Osteoblast (primary cell): ENCODE data around the gene CFAP221. TPM values are rescaled to one million over a fixed set of nuclear protein-coding genes. Genes with fewer than 3 reads are reported as not detected.

ENCODE experiments used
- DNase-seq: peaks from one replicate; pipeline ENCODE4 v3.0.0; 2011; ENCODE audit warnings: low spot score, mixed read lengths; ENCODE audit not compliant: insufficient read length; ENCODE audit errors: missing footprints
- H2AFZ ChIP-seq: 2 replicates; pipeline ENCODE4 v1.6.0; 2011; ENCODE audit warnings: mild to moderate bottlenecking, low read length
- H3K27ac ChIP-seq: 2 replicates; pipeline ENCODE4 v1.5.1; 2011; ENCODE audit warnings: mild to moderate bottlenecking, low read depth, low read length, moderate library complexity
- H3K27me3 ChIP-seq: 2 replicates; pipeline ENCODE4 v1.6.0; 2012; ENCODE audit warnings: mild to moderate bottlenecking, control low read depth, inconsistent platforms, low read length, moderate library complexity; ENCODE audit not compliant: insufficient read depth
- H3K36me3 ChIP-seq: 2 replicates; pipeline ENCODE4 v1.5.1; 2011; ENCODE audit warnings: mild to moderate bottlenecking, low read length, control low read depth, moderate library complexity; ENCODE audit not compliant: insufficient read depth
- H3K4me1 ChIP-seq: 2 replicates; pipeline ENCODE4 v1.5.1; 2011; ENCODE audit warnings: mild to moderate bottlenecking, low read length, control low read depth, moderate library complexity; ENCODE audit not compliant: insufficient read depth
- H3K4me2 ChIP-seq: 2 replicates; pipeline ENCODE4 v1.6.0; 2011; ENCODE audit warnings: mild to moderate bottlenecking, low read length; ENCODE audit not compliant: insufficient read depth
- H3K4me3 ChIP-seq: fragments of 200-600 bp; sonication (generic); 3 replicates; pipeline ENCODE4 v1.5.1; 2012; ENCODE audit warnings: mild to moderate bottlenecking, low read length, inconsistent platforms; ENCODE audit not compliant: insufficient read depth
- H3K79me2 ChIP-seq: 2 replicates; pipeline ENCODE4 v1.6.0; 2012; ENCODE audit warnings: mild to moderate bottlenecking, low read length, control low read depth, inconsistent platforms; ENCODE audit not compliant: insufficient read depth
- H3K9me3 ChIP-seq: 2 replicates; pipeline ENCODE4 v1.5.1; 2011; ENCODE audit warnings: low read depth, low read length, control low read depth
- H4K20me1 ChIP-seq: 2 replicates; pipeline ENCODE4 v1.6.0; 2012; ENCODE audit warnings: mild to moderate bottlenecking, low read length, control low read depth; ENCODE audit not compliant: insufficient read depth
- total RNA-seq: library from RNA; depleted of rRNA; stranded (reverse); fragments of >200 nt; gene quantifications from 2 replicates; pipeline ENCODE4 v1.2.3, GENCODE V29; 2012
- TF ChIP-seq, protein P1 (sequence below): IDR thresholded peaks from 2 replicates; pipeline ENCODE4 v1.5.1; 2011; ENCODE audit warnings: mild to moderate bottlenecking, low read depth, low read length, moderate library complexity; ENCODE audit errors: extremely low read depth

Gene CFAP221
- total RNA-seq, 1 donor, result 0.36 TPM

- H3K27ac ChIP-seq, result no peak overlapping the region
- TF ChIP-seq, protein P1, sequence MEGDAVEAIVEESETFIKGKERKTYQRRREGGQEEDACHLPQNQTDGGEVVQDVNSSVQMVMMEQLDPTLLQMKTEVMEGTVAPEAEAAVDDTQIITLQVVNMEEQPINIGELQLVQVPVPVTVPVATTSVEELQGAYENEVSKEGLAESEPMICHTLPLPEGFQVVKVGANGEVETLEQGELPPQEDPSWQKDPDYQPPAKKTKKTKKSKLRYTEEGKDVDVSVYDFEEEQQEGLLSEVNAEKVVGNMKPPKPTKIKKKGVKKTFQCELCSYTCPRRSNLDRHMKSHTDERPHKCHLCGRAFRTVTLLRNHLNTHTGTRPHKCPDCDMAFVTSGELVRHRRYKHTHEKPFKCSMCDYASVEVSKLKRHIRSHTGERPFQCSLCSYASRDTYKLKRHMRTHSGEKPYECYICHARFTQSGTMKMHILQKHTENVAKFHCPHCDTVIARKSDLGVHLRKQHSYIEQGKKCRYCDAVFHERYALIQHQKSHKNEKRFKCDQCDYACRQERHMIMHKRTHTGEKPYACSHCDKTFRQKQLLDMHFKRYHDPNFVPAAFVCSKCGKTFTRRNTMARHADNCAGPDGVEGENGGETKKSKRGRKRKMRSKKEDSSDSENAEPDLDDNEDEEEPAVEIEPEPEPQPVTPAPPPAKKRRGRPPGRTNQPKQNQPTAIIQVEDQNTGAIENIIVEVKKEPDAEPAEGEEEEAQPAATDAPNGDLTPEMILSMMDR, result no peak
- no peaks in the 10 kb centered on the region for H3K9me3 ChIP-seq
- no peaks in the 10 kb centered on the region for H3K36me3 ChIP-seq
- no peak overlapping the region for H3K4me3 ChIP-seq
- H3K27me3 ChIP-seq, result peaks cover 39% of the 10 kb centered on the region
- H3K79me2 ChIP-seq, result no peaks in the 10 kb centered on the region
- H3K4me1 ChIP-seq, result no peaks in the 10 kb centered on the region
- H2AFZ ChIP-seq, result no peak overlapping the region
- no peak for DNase-seq
- H4K20me1 ChIP-seq, result no peaks in the 10 kb centered on the region
- H3K4me2 ChIP-seq, result no peak overlapping the region
Observed at GRCh38 chr2:119521433-119522050, 22.7 kb upstream of the CFAP221 start.

- Histone ChIP-seq H4K20me1 (no peaks in the 10 kb centered on the region), H3K36me3 (no peaks in the 10 kb centered on the region), H3K4me1 (no peaks in the 10 kb centered on the region), H3K4me2 (no peak overlapping the region), H3K9me3 (no peaks in the 10 kb centered on the region), H3K27me3 (peaks cover 48% of the 10 kb centered on the region), H3K79me2 (no peaks in the 10 kb centered on the region), H2AFZ (no peak overlapping the region), H3K27ac (no peak overlapping the region), H3K4me3 (no peak overlapping the region)
- DNase-seq, result no peak
- TF ChIP-seq, protein P1, result no peak
Observed at GRCh38 chr2:119522671-119523070, 21.6 kb upstream of the CFAP221 start.

DNA sequence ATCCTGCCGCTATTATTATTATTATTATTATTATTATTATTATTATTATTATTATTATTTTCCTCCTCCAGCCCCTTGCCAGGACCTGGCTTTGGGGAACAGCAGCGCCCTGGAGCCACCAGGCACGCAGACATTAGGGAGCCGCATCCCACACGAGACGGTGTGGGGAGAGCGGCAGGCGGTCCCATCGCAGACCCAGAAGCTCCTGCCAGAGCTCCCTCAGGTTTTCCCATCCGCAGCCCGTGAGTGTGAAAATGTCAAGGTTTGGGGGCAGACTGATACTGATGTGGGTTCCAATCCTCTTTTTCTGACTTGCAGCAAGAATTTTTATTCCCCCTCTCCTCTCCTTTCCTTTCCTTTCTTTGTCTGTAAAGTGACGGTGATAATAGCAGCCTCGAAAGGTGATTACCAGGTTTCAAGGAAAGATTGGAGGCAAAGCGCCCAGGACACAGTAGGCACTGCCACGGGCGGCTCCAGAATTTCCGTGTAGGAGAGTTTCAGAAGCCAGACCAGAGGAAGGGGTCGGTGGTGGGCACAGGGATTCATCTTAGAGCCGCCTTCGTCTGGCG, 20.8 kb upstream of the CFAP221 start:
- TF ChIP-seq, protein P1, result no peak

GRCh38 chr2:119523952-119524694, 20.1 kb upstream of the CFAP221 start, which contains the start of gene SCTR:
Gene SCTR, minus strand, starts transcription at chr2:119524483. Its CDS starts 257 bp downstream, at chr2:119524226.
- no peaks in the 10 kb centered on the region for H3K4me1 ChIP-seq
- no peak within 1 kb of the TSS for H3K4me3 ChIP-seq
- H3K27ac ChIP-seq, result no peak within 1 kb of the TSS
- TF ChIP-seq, protein P1, result no peak
- H3K9me3 ChIP-seq, result no peaks in the 10 kb centered on the region
- H3K4me2 ChIP-seq, result no peak within 1 kb of the TSS
- H3K27me3 ChIP-seq, result peaks cover 48% of the 10 kb centered on the region
- no peak for DNase-seq
- no peaks in the 10 kb centered on the region for H3K36me3 ChIP-seq
- H3K79me2 ChIP-seq, result no peaks in the 10 kb centered on the region
- H2AFZ ChIP-seq, result no peak within 1 kb of the TSS
- H4K20me1 ChIP-seq, result no peaks in the 10 kb centered on the region

More for the DNA sequence above, 20.8 kb upstream of the CFAP221 start:
- no peak overlapping the region for H3K27ac ChIP-seq
- H3K36me3 ChIP-seq, result no peaks in the 10 kb centered on the region
- H2AFZ ChIP-seq, result no peak overlapping the region
- no peaks in the 10 kb centered on the region for H4K20me1 ChIP-seq
- H3K9me3 ChIP-seq, result no peaks in the 10 kb centered on the region
- H3K27me3 ChIP-seq, result peaks cover 48% of the 10 kb centered on the region
- H3K4me1 ChIP-seq, result no peaks in the 10 kb centered on the region
- no peak overlapping the region for H3K4me3 ChIP-seq
- no peak for DNase-seq
- no peak overlapping the region for H3K4me2 ChIP-seq
- H3K79me2 ChIP-seq, result no peaks in the 10 kb centered on the region
